Thyroid gland (tissue), 4 donors: ENCODE measurements around the gene PLD2. TPM values are rescaled to one million over a fixed set of nuclear protein-coding genes. Genes with fewer than 3 reads are reported as not detected.
A peak's percentile ranks its signal among the peaks of the same experiment; 100 is the strongest.

Experiments
- DNase-seq, 2 donors: peaks; one replicate each; pipeline ENCODE4 v3.0.0-alpha.2; 2019
- H3K27ac ChIP-seq, 3 donors: fragments of 200-600 bp; sonication (generic); 1 replicate in 2 of 3; 2 replicates in 1 of 3; pipeline ENCODE4 v1.5.1; 2016 to 2019; ENCODE audit warnings: mild to moderate bottlenecking in 1 of 3, moderate library complexity in 1 of 3
- H3K27me3 ChIP-seq: fragments of 200-600 bp; sonication (generic); one replicate; pipeline ENCODE4 v1.5.1; 2019
- H3K36me3 ChIP-seq, 2 donors: fragments of 200-600 bp; sonication (generic); one replicate each; pipeline ENCODE4 v1.5.1; 2016 to 2019
- H3K4me1 ChIP-seq, 2 donors: fragments of 200-600 bp; sonication (generic); one replicate each; pipeline ENCODE4 v1.5.1; 2017 to 2019
- H3K4me3 ChIP-seq, 3 donors: fragments of 200-600 bp; sonication (generic); replicated peaks in 1 of 3; 1 replicate in 2 of 3; 2 replicates in 1 of 3; pipeline ENCODE4 v1.5.1; 2016; ENCODE audit warnings: mild to moderate bottlenecking in 1 of 3
- H3K9me3 ChIP-seq: fragments of 200-600 bp; sonication (generic); one replicate; pipeline ENCODE4 v1.5.1; 2017
- POLR2A ChIP-seq, 2 donors: fragments of 450-650 bp; IDR thresholded peaks; one replicate each; pipeline ENCODE4 v1.6.1; 2017; ENCODE audit warnings: antibody characterized with exemption in 2 of 2, mild to moderate bottlenecking in 2 of 2, moderate library complexity in 1 of 2
- WGBS, 2 donors: methylation state at CpG; one replicate each; pipeline ENCODE4 v1.1.5; 2017; 5-methylcytosine and 5-hydroxymethylcytosine counted together
- intact Hi-C: fragments of 100-400 bp; cut with DNase I; formaldehyde crosslinking; loops from one replicate; pipeline ENCODE4 v1.15.1; 2023
- total RNA-seq, 4 donors: library from RNA; depleted of rRNA; stranded (reverse); fragments of >200 nt; gene quantifications; one replicate each; pipeline ENCODE4 v1.2.3, GENCODE V29; 2016
- TF ChIP-seq, protein P1 (sequence below), 6 experiments: fragments of 200-600 bp in 3 of 6; fragments of 450-650 bp in 3 of 6; sonication (generic) in 3 of 6; IDR thresholded peaks; one replicate each; pipeline ENCODE4 v1.5.1; 2016 to 2019; ENCODE audit warnings: antibody characterized with exemption in 6 of 6, mild to moderate bottlenecking in 2 of 6, inconsistent platforms in 1 of 6, moderate library complexity in 1 of 6

Gene PLD2
- total RNA-seq, 4 donors from 2014 or later: 10.7 to 20.0 (median 16.2) TPM

DNA sequence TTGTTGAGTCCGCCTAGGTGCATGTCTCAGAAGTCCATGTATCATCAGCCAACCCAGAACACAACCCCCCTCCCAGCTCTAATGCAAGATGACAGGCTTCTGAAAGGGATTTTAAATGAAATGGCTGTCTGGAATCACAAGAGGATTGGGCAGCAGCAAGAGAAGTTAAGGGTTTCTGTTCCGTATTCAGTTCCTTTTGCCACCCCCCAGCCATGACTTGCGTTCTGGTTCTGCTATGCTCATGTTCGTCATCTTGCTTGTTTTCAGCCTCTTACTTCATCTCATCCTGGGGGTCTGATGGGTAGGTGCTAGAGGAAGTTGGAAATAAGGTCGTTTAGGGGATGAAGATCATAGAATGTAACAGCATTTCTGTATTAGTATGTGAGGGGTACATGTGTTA lies 38.2 kb downstream of the PLD2 start:
- no peak for TF ChIP-seq POLR2A (IDR thresholded peaks at IDR 0.05)
- TF ChIP-seq, protein P1, sequence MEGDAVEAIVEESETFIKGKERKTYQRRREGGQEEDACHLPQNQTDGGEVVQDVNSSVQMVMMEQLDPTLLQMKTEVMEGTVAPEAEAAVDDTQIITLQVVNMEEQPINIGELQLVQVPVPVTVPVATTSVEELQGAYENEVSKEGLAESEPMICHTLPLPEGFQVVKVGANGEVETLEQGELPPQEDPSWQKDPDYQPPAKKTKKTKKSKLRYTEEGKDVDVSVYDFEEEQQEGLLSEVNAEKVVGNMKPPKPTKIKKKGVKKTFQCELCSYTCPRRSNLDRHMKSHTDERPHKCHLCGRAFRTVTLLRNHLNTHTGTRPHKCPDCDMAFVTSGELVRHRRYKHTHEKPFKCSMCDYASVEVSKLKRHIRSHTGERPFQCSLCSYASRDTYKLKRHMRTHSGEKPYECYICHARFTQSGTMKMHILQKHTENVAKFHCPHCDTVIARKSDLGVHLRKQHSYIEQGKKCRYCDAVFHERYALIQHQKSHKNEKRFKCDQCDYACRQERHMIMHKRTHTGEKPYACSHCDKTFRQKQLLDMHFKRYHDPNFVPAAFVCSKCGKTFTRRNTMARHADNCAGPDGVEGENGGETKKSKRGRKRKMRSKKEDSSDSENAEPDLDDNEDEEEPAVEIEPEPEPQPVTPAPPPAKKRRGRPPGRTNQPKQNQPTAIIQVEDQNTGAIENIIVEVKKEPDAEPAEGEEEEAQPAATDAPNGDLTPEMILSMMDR (IDR thresholded peaks at IDR 0.05): no peak
- Histone ChIP-seq H3K36me3 (no peaks in the 10 kb centered on the region), H3K9me3 (no peaks in the 10 kb centered on the region), H3K4me3 (no peak overlapping the region), H3K27me3 (no peaks in the 10 kb centered on the region), H3K4me1 (peaks cover 0 to 19% of the 10 kb centered on the region in 2 donors), H3K27ac (no peak overlapping the region)
- intact Hi-C loops: no loop called here
- DNase-seq: no peak
- 90 to 95% methylated on average over 5 of the region's 5 CpGs for WGBS, 2 donors

DNA sequence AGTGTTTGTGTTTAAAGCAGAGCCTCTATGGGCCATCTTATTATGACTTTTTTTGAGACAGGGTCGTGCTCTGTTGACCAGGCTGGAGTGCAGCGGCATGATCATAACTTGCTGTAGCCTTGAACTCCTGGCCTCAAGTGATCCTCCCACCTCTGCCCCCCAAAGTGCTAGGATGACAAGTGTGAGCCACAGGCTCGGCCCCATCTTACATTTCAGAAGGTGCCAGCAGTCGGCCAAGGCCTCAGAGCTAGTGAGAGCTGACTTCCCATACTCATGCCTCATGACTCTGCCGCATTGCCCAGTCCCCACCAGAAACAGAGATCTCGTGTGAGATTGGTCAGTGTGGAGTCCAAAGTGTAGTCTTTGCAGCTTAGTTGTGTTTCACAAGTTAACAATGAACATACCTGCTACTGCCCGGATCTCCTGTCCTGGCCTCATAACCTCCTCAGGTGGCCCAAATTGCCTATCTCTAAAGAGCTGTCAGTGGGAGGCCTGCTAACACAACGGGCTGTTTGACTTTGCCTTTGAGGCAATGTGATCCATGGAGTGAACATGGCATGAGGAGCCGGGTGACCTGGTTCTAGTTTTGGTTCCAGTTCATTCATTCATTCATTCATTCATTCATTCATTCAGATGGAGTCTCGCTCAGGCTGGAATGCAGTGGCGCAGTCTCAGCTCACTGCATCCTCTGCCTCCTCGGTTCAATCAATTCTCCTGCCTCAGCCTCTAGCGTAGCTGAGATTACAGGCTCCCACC lies 39.9 kb downstream of the PLD2 start:
- 83 to 89% methylated on average over 13 of the region's 13 CpGs for WGBS, 2 donors
- Histone ChIP-seq H3K27me3 (no peaks in the 10 kb centered on the region), H3K36me3 (no peaks in the 10 kb centered on the region), H3K4me1 (peaks cover 0 to 28% of the 10 kb centered on the region in 2 donors), H3K27ac (no peak overlapping the region), H3K9me3 (no peaks in the 10 kb centered on the region), H3K4me3 (no peak overlapping the region)
- intact Hi-C loops: no loop called here
- TF ChIP-seq, protein P1 (IDR thresholded peaks at IDR 0.05): no peak
- TF ChIP-seq POLR2A (IDR thresholded peaks at IDR 0.05): no peak
- DNase-seq: no peak

DNA sequence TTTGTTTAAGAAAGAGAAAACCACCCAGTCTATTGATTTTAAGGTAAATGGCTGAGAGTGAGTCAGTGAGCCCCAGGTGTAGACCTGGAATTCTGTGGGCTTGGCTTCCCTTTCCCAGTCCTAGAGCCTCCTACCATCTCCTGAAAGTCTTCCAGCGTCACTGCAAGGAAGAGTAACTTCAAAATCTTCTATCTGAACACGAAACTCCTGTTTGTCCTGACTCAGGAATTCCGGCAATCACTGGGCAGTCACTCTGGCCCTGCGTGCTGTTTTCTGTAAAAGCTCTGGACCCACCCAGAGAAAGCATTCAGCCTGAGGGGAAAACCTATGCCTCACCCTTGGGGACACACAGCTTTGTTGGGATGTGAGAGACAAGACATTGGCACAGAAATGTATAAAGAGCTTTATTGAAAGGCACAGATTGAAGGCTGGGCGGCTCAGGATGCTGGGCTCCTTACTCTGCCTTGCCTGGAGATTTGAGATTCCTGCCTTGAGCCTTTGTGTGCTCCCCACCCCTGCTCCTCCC lies 42.1 kb downstream of the PLD2 start:
- intact Hi-C loops: no loop called here
- H3K27me3 ChIP-seq: no peaks in the 10 kb centered on the region
- DNase-seq: no peak
- peaks cover 1 to 37% of the 10 kb centered on the region in 2 donors for H3K4me1 ChIP-seq
- H3K4me3 ChIP-seq: no peak overlapping the region
- 69 to 78% methylated on average over 5 of the region's 5 CpGs for WGBS, 2 donors
- TF ChIP-seq POLR2A (IDR thresholded peaks at IDR 0.05): no peak
- TF ChIP-seq, protein P1 (IDR thresholded peaks at IDR 0.05): no peak
- no peaks in the 10 kb centered on the region for H3K36me3 ChIP-seq
- no peak overlapping the region for H3K27ac ChIP-seq
- no peaks in the 10 kb centered on the region for H3K9me3 ChIP-seq

DNA sequence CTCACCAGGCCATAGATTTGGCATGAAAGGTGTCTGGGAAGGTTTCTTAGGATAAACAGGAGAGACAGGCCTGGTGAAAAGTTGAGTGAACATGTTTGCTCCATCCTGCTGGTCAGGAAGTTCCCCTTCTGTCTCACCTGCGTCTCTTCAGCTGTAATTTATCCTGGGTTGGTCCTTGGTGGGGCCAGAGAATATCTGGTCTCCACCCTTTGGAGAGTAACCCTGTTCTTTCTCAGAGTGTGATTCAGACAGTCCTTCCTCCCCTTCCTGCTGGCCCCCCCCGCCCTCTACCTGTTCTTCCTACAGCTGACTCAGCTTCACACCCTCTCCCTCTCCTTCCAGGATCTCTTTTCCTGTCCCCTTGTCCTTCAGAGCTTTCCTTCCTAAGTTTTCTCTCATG lies 43.3 kb downstream of the PLD2 start:
- H3K27ac ChIP-seq: peak overlapping the region in 1 of 3 donors; percentile 2
- peaks cover 4 to 45% of the 10 kb centered on the region in 2 donors for H3K4me1 ChIP-seq
- no peak for DNase-seq
- H3K9me3 ChIP-seq: no peaks in the 10 kb centered on the region
- no peak overlapping the region for H3K4me3 ChIP-seq
- no peaks in the 10 kb centered on the region for H3K36me3 ChIP-seq
- WGBS, 2 donors: 93% methylated on average over 2 of the region's 2 CpGs
- TF ChIP-seq, protein P1 (IDR thresholded peaks at IDR 0.05): no peak
- TF ChIP-seq POLR2A (IDR thresholded peaks at IDR 0.05): no peak
- intact Hi-C loops: no loop called here
- no peaks in the 10 kb centered on the region for H3K27me3 ChIP-seq

DNA sequence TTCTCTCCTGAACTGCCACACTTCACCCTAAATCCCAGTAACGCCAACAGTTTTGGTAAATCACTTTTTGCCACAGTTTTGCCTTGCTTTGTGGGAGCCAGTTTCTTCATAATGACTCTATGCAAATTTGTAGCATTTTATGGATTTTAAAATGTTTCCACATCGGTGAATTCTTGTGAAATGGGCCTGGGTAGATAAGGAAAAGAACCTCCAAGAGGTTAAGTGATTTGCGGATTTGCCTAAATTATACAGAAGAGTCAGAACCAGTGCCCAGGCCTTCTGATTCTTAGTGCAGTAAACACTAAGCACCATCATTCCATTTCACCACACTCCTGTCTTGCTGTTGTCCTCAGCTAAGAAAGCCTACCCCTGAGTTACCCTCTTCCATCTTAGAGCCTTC lies 44.1 kb downstream of the PLD2 start:
- no peak for DNase-seq
- Histone ChIP-seq H3K27ac (no peak overlapping the region), H3K4me3 (no peak overlapping the region), H3K27me3 (no peaks in the 10 kb centered on the region), H3K36me3 (no peaks in the 10 kb centered on the region), H3K4me1 (peaks cover 4 to 48% of the 10 kb centered on the region in 2 donors), H3K9me3 (no peaks in the 10 kb centered on the region)
- TF ChIP-seq POLR2A (IDR thresholded peaks at IDR 0.05): no peak
- TF ChIP-seq, protein P1 (IDR thresholded peaks at IDR 0.05): no peak
- 92 to 93% methylated on average over 3 of the region's 3 CpGs for WGBS, 2 donors
- intact Hi-C loops: no loop called here
